Activated T-cell treated with anti-CD3 and anti-CD28 coated beads for 24 hours (primary cell): ENCODE data around the gene SERPINI2.
"Not testable (repeated sequence)": the region's sequence is repeated elsewhere in the genome, so short reads cannot be mapped to it uniquely, and the experiment has no call there.

Source experiments
- DNase-seq: peaks from one replicate; pipeline ENCODE4 v3.0.0-alpha.2; 2020; ENCODE audit warnings: low read depth

SERPINI2 gene

DNA sequence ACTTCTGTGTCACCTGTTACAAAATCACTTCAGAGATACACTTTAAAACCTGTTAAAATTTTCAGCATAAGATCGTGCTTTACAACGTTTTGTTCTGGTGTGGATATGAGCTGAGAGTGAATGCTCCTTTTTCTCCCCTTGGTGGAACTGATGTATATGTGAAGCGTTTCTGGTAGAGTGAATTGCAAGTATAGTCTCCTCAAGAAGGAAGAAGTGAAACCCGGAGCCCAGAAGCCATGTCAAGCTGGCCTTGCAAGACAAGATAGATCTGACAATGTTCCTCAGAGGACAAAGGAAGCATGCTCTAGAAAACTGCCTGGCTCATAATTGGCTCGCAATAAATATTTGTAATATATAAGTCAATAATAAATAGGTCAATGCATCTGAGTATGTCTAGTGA is 23.6 kb downstream of the SERPINI2 start:
- DNase-seq, result no peak

DNA sequence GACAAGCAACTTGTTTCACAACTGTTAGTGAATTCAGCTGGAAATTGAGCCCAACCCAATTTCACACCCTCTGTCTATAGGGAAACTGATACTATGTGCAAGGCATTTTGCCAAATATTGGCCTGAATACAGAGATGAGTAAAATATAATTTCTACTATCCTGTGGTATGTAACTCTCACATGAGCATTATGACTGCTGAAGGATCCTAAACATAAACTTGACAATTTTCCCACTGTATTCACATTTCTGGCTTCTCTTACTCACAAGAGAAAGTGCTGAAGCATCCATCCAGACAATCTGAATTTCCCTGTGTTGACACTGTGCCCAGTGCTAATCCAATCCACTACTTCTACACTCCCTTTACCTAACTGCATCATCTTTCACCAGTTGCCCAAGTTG is 28.4 kb downstream of the SERPINI2 start:
- DNase-seq, result no peak

DNA sequence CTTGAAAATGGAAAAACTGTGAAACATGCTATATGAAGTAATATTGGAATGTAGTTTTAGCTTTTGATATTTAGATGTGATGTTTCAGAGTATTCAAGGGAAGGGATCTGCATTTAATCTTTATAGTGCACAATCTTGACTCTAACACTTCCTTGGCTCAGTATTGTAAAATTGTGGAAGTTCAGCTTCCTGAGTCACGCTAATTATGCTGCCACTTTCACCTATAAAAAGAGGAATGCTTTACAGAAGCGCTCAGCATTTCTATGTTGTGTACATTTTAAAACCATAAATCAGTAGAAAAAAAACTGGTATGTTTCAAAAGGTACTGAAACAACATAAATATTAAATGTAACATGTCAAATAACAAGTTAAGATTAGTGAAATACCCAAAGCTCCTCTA is 32.6 kb downstream of the SERPINI2 start:
- DNase-seq, result no peak

DNA sequence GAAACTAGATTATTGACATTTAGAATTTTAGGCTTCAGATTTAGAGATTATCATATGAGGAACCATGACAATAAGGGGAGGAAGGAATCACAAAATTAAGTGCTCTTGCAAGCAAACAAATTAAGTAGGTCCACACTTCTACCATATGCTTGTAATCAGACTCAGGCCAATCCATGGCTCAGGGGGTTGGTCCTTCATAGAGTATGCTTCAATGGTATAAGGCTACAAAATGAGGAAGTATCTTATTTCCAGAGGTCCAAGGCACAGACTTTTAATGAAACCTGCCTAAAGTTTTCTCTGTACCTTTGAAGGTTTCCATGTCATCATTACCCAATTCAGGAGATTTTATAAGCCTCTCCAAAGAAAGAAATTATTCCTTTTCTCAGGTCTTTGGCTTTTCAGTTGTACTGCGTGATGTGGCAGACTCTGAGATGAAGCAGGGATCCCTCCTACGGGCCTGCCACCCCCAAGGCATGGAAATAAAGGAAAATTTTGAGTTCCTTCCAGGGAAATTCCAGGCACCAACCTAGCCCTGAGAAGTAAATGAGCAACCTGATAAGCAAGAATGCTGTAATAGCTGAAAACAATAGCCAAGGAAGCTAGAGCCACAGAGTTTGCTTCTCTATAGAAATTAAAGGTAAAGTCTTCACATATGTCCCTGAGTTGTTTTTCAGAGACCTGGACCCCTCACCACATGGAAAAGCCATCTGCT is 36.3 kb downstream of the SERPINI2 start:
- no peak for DNase-seq

DNA sequence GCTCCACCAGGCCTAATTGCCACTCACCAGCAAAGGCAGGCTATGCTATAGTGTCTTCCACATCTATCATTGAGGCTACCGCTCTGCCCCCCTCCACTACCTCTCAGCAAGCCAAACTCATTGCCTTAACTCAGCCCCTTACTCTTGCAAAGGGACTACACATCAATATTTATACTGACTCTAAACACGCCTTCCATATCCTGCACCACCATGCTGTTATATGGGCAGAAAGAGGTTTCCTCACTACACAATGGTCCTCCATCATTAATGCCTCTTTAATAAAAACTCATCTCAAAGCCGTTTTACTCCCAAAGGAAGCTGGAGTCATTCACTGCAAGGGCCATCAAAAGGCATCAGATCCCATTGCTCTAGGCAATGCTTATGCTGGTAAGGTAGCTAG is 46.9 kb downstream of the SERPINI2 start:
- not testable (repeated sequence) for DNase-seq

DNA sequence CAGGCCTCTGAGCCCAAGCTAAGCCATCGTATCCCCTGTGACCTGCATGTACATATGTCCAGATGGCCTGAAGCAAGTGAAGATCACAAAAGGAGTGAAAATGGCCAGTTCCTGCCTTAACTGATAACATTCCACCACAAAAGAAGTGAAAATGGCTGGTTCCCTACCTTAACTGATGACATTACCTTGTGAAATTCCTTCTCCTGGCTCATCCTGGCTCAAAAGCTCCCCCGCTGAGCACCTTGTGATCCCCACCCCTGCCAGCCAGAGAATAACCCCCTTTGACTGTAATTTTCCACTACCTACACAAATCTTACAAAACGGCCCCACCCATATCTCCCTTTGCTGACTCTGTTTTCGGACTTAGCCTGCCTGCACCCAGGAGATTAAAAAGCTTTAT is 51.4 kb downstream of the SERPINI2 start:
- DNase-seq, result not testable (repeated sequence)

DNA sequence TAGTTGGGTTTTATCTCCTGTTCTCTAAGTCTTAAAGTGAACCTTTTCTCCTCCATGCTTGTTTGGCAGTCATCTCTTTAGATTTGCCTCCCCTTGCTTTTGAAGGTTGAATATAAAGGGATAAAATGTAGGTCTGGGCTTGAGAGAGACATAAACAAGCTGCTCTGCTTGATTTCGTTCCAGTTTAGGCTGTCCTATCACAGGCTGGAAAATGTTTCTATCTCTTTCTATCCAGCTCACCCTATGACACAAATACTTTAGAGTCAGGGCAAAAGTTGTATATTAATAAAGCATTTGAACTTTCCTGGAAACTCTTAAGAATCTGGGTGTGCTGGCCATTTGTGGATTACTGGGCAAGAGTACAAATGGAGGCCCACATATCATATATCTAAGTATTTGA is 64.2 kb downstream of the SERPINI2 start:
- DNase-seq, result no peak

DNA sequence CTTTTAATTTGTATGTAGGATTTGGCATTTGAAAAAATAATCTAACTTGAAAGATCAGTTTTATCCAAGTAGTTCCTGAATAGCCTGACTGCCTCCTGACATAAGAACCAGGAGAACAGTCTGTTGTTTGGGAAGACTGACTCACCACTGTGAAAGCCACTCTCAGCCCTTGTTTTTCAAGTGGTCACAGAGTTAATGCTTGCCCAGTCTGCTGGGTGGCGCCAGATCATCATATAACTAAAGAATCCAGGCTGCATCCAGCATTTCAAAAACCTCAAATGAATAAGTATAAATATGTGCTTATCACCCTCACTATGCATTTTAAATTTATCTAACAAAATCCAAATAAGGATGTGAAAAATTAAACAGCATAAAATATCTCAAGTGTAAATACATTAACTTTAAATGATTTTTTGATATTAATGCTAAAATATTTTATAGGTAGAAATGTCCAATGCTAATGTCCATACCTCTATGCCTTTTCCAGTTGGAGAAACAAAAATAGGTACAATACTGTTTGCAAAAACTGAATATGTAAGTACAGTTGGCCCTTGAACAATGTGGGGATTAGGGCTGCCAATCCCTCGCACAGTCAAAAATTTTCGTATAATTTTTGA is 66.9 kb downstream of the SERPINI2 start:
- DNase-seq, result no peak

DNA sequence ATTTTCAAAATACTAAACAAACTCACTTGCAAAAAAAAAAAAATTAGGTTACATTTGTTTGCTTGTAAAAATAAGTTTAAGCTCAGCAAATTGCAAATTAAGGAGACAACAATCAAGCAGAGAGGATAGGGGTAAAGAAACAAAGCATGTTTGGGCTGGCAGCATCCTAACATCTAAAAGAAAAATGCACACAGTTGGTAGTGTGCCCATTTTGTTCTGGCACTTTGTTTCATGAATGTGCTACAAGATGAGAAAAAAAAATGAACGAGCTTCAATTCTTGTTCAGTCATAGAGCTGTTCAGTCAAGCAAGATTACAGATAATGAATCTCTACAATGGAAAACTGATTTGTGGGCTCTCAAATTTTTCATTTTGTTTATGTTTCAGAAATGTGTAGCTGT is 76.0 kb downstream of the SERPINI2 start:
- no peak for DNase-seq

DNA sequence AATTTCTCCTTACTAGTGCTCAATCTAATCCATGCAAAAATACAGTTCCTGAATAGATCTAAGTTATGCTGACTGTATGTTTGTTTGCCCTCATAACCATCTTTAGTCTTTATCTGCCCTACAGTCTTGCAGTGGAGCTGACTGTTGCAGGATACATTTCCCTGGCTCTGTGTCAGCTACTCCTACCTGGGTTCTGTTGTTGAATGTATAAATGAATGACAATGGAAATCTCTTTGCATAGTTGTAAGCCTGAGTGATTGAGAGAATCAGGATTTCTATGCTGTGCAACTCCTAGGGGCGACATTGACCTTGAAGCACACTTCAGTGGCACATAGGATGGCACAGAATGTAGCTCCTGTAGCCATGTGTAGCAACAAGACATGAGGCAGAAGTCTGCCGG is 77.8 kb downstream of the SERPINI2 start:
- DNase-seq, result no peak

DNA sequence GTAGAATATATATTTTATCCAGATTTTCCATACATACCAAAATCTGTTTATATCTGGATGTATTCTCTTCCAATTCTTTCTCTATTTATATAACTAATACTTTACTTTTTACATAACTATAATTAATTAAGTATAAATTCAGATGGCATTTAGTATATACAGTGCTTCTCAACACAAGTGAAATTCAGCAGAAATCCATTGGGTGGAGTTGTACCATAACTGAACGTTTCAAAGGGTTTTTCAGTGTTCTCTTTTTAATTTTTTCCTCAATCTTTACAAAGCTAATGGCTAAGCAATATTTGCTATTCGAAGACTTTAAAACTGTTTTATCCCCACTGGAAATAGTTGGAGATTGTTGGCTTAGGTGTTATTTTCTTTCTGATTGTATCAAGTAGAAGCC is 79.8 kb downstream of the SERPINI2 start:
- DNase-seq, result no peak
